Activated CD8-positive, alpha-beta memory T cell treated with anti-CD3 and anti-CD28 coated beads, Interleukin-2, amount 10 ng/mL, durations not matched to agents 7 days and 5 days (primary cell): ENCODE data around the gene TARDBP. TPM values are rescaled to one million over a fixed set of nuclear protein-coding genes. Genes with fewer than 3 reads are reported as not detected.
A peak's percentile ranks its signal among the peaks of the same experiment; 100 is the strongest.

Experiments
- ATAC-seq: fragments of 150-1000 bp; cut with Tn5 transposase; one replicate; pipeline ENCODE4 v1.10.0; 2021; ENCODE audit warnings: moderate library complexity
- CTCF ChIA-PET: fragments of 350-600 bp; sonication (Branson Sonifier 250); formaldehyde crosslinking; loops from one replicate; lab custom pipeline; 2021; ENCODE audit warnings: antibody characterized with exemption; lab: Charles Lee
- DNase-seq: peaks from one replicate; pipeline ENCODE4 v3.0.0-alpha.2; 2020
- H3K27ac Mint-ChIP-seq: one replicate; pipeline ENCODE4 v1.8.0; 2021; ENCODE audit warnings: mild to moderate bottlenecking, mixed read lengths
- H3K27me3 Mint-ChIP-seq: one replicate; pipeline ENCODE4 v1.8.0; 2021; ENCODE audit warnings: mixed read lengths
- H3K36me3 Mint-ChIP-seq: one replicate; pipeline ENCODE4 v1.8.0; 2021; ENCODE audit warnings: mild to moderate bottlenecking, mixed read lengths
- H3K4me1 Mint-ChIP-seq: one replicate; pipeline ENCODE4 v1.8.0; 2021; ENCODE audit warnings: mixed read lengths
- H3K4me3 Mint-ChIP-seq: one replicate; pipeline ENCODE4 v1.8.0; 2021; ENCODE audit warnings: mild to moderate bottlenecking, moderate library complexity, mixed read lengths
- H3K9me3 Mint-ChIP-seq: one replicate; pipeline ENCODE4 v1.8.0; 2022; ENCODE audit warnings: low read depth, mixed read lengths
- total RNA-seq, 2 experiments: library from RNA; stranded (reverse); gene quantifications; one replicate each; pipeline ENCODE4 v1.2.3, GENCODE V29; 2021

TARDBP gene
- 100 to 1,000 TPM; 175 to 184 TPM for total RNA-seq

- ATAC-seq (peak; percentile 89), DNase-seq (peak; percentile 93)
- H3K4me3 Mint-ChIP-seq, result peak within 1 kb of the TSS; percentile 92
- H3K27me3 Mint-ChIP-seq, result no peaks in the 10 kb centered on the region
- peak within 1 kb of the TSS; percentile 98 for H3K27ac Mint-ChIP-seq
- H3K36me3 Mint-ChIP-seq, result peaks cover 29% of the 10 kb centered on the region
- H3K9me3 Mint-ChIP-seq, result no peaks in the 10 kb centered on the region
- CTCF ChIA-PET, result interaction anchor here (0.8 to 1.9 kb wide), 2 partner anchors 26 to 265 kb away, joined by 3 to 15 read pairs; no protein-coding TSS in a partner anchor
- peaks cover 28% of the 10 kb centered on the region for H3K4me1 Mint-ChIP-seq
Measured at GRCh38 chr1:11012260-11013159, at the start of gene TARDBP. TARDBP (plus strand) TSS chr1:11012654; CDS start chr1:11013728, 1,074 bp downstream.

- H3K36me3 Mint-ChIP-seq, result no peaks in the 10 kb centered on the region
- peak; percentile 54 for DNase-seq
- H3K27ac Mint-ChIP-seq, result no peak overlapping the region
- CTCF ChIA-PET, result interaction anchor here (0.6 to 1.4 kb wide), 4 partner anchors 10 to 72 kb away, joined by 3 to 4 read pairs (median 3); no protein-coding TSS in a partner anchor
- peak; percentile 28 for ATAC-seq
- no peak overlapping the region for H3K4me3 Mint-ChIP-seq
- H3K4me1 Mint-ChIP-seq, result peaks cover 30% of the 10 kb centered on the region
- no peaks in the 10 kb centered on the region for H3K9me3 Mint-ChIP-seq
- H3K27me3 Mint-ChIP-seq, result peaks cover 29% of the 10 kb centered on the region
Measured at GRCh38 chr1:10965546-10966226, 46.8 kb upstream of the TARDBP start.

- Mint-ChIP-seq H3K4me3 (no peak overlapping the region), H3K27ac (no peak overlapping the region), H3K27me3 (peaks cover 20% of the 10 kb centered on the region), H3K9me3 (no peaks in the 10 kb centered on the region), H3K4me1 (peaks cover 27% of the 10 kb centered on the region), H3K36me3 (no peaks in the 10 kb centered on the region)
- CTCF ChIA-PET, result interaction anchor here (1.7 kb wide), 1 partner anchor 26 kb away, joined by 5 read pairs; no protein-coding TSS in a partner anchor
- ATAC-seq (no peak), DNase-seq (no peak)
Measured at GRCh38 chr1:10967090-10967489, 45.4 kb upstream of the TARDBP start.

- DNase-seq (no peak), ATAC-seq (no peak)
- H3K9me3 Mint-ChIP-seq, result no peaks in the 10 kb centered on the region
- H3K4me3 Mint-ChIP-seq, result no peak overlapping the region
- H3K27ac Mint-ChIP-seq, result no peak overlapping the region
- CTCF ChIA-PET, result interaction anchor here (1.5 to 1.7 kb wide), 2 partner anchors 27 to 458 kb away, joined by 4 to 5 read pairs; no protein-coding TSS in a partner anchor
- H3K36me3 Mint-ChIP-seq, result no peaks in the 10 kb centered on the region
- H3K4me1 Mint-ChIP-seq, result peaks cover 27% of the 10 kb centered on the region
- H3K27me3 Mint-ChIP-seq, result peaks cover 17% of the 10 kb centered on the region
Measured at GRCh38 chr1:10968411-10968826, 44.0 kb upstream of the TARDBP start.

- ATAC-seq, result no peak
- no peak for DNase-seq
- H3K36me3 Mint-ChIP-seq, result no peaks in the 10 kb centered on the region
- H3K9me3 Mint-ChIP-seq, result no peaks in the 10 kb centered on the region
- CTCF ChIA-PET, result no interaction called here
- H3K4me1 Mint-ChIP-seq, result peaks cover 23% of the 10 kb centered on the region
- peaks cover 9% of the 10 kb centered on the region for H3K27me3 Mint-ChIP-seq
- no peak overlapping the region for H3K27ac Mint-ChIP-seq
- H3K4me3 Mint-ChIP-seq, result no peak overlapping the region
Measured at GRCh38 chr1:10969267-10969970, 43.0 kb upstream of the TARDBP start.

GRCh38 chr1:10969971-10970332 is 42.5 kb upstream of the TARDBP start:
- Mint-ChIP-seq H3K9me3 (no peaks in the 10 kb centered on the region), H3K4me3 (no peak overlapping the region), H3K4me1 (peaks cover 20% of the 10 kb centered on the region), H3K36me3 (no peaks in the 10 kb centered on the region), H3K27ac (no peak overlapping the region), H3K27me3 (peaks cover 9% of the 10 kb centered on the region)
- DNase-seq (no peak), ATAC-seq (no peak)
- CTCF ChIA-PET, result no interaction called here

GRCh38 chr1:10973552-10973951 is 38.9 kb upstream of the TARDBP start:
- Mint-ChIP-seq H3K4me1 (peaks cover under 1% of the 10 kb centered on the region), H3K27ac (no peak overlapping the region), H3K9me3 (no peaks in the 10 kb centered on the region), H3K36me3 (no peaks in the 10 kb centered on the region), H3K4me3 (no peak overlapping the region), H3K27me3 (peaks cover 2% of the 10 kb centered on the region)
- DNase-seq, result no peak
- no peak for ATAC-seq
- CTCF ChIA-PET, result no interaction called here

GRCh38 chr1:10973956-10974881 is 38.2 kb upstream of the TARDBP start:
- Mint-ChIP-seq H3K4me3 (no peak overlapping the region), H3K36me3 (no peaks in the 10 kb centered on the region), H3K27me3 (peaks cover 6% of the 10 kb centered on the region), H3K9me3 (no peaks in the 10 kb centered on the region), H3K27ac (no peak overlapping the region), H3K4me1 (no peaks in the 10 kb centered on the region)
- ATAC-seq, result no peak
- no peak for DNase-seq
- CTCF ChIA-PET, result no interaction called here

GRCh38 chr1:10975567-10976326 is 36.7 kb upstream of the TARDBP start:
- Mint-ChIP-seq H3K9me3 (no peaks in the 10 kb centered on the region), H3K27ac (no peak overlapping the region), H3K4me3 (no peak overlapping the region), H3K36me3 (no peaks in the 10 kb centered on the region), H3K27me3 (peaks cover 19% of the 10 kb centered on the region), H3K4me1 (no peaks in the 10 kb centered on the region)
- DNase-seq, result no peak
- no peak for ATAC-seq
- CTCF ChIA-PET, result no interaction called here

- no peak for DNase-seq
- no peak overlapping the region for H3K27ac Mint-ChIP-seq
- H3K4me1 Mint-ChIP-seq, result no peaks in the 10 kb centered on the region
- CTCF ChIA-PET, result no interaction called here
- no peak overlapping the region for H3K4me3 Mint-ChIP-seq
- no peaks in the 10 kb centered on the region for H3K36me3 Mint-ChIP-seq
- H3K9me3 Mint-ChIP-seq, result no peaks in the 10 kb centered on the region
- no peak for ATAC-seq
- H3K27me3 Mint-ChIP-seq, result peaks cover 35% of the 10 kb centered on the region
Measured at GRCh38 chr1:10978719-10979118, 33.7 kb upstream of the TARDBP start.

- no peaks in the 10 kb centered on the region for H3K36me3 Mint-ChIP-seq
- CTCF ChIA-PET, result no interaction called here
- DNase-seq, result no peak
- ATAC-seq, result no peak
- H3K4me3 Mint-ChIP-seq, result no peak overlapping the region
- H3K9me3 Mint-ChIP-seq, result no peaks in the 10 kb centered on the region
- H3K27ac Mint-ChIP-seq, result no peak overlapping the region
- H3K4me1 Mint-ChIP-seq, result no peaks in the 10 kb centered on the region
- H3K27me3 Mint-ChIP-seq, result peaks cover 35% of the 10 kb centered on the region
Measured at GRCh38 chr1:10979483-10979920, 33.0 kb upstream of the TARDBP start.

- H3K4me3 Mint-ChIP-seq, result no peak overlapping the region
- no peak for ATAC-seq
- no peaks in the 10 kb centered on the region for H3K4me1 Mint-ChIP-seq
- H3K27me3 Mint-ChIP-seq, result peaks cover 35% of the 10 kb centered on the region
- H3K9me3 Mint-ChIP-seq, result no peaks in the 10 kb centered on the region
- DNase-seq, result no peak
- H3K27ac Mint-ChIP-seq, result no peak overlapping the region
- no peaks in the 10 kb centered on the region for H3K36me3 Mint-ChIP-seq
- CTCF ChIA-PET, result interaction anchor here (0.6 kb wide), 1 partner anchor 15 kb away, joined by 3 read pairs; no protein-coding TSS in a partner anchor
Measured at GRCh38 chr1:10980094-10980577, 32.3 kb upstream of the TARDBP start.
